Activated CD8-positive, alpha-beta memory T cell treated with anti-CD3 and anti-CD28 coated beads, Interleukin-2, amount 10 ng/mL, durations not matched to agents 7 days and 5 days (primary cell): ENCODE measurements around the gene ZNF302. TPM values are rescaled to one million over a fixed set of nuclear protein-coding genes. Genes with fewer than 3 reads are reported as not detected.
"Not testable (repeated sequence)": the region's sequence is repeated elsewhere in the genome, so short reads cannot be mapped to it uniquely, and the experiment has no call there.

Experiments used
- ATAC-seq: fragments of 150-1000 bp; cut with Tn5 transposase; one replicate; pipeline ENCODE4 v1.10.0; 2021; ENCODE audit warnings: moderate library complexity
- CTCF ChIA-PET: fragments of 350-600 bp; sonication (Branson Sonifier 250); formaldehyde crosslinking; loops from one replicate; lab custom pipeline; 2021; ENCODE audit warnings: antibody characterized with exemption; lab: Charles Lee
- DNase-seq: peaks from one replicate; pipeline ENCODE4 v3.0.0-alpha.2; 2020
- H3K27ac Mint-ChIP-seq: one replicate; pipeline ENCODE4 v1.8.0; 2021; ENCODE audit warnings: mild to moderate bottlenecking, mixed read lengths
- H3K27me3 Mint-ChIP-seq: one replicate; pipeline ENCODE4 v1.8.0; 2021; ENCODE audit warnings: mixed read lengths
- H3K36me3 Mint-ChIP-seq: one replicate; pipeline ENCODE4 v1.8.0; 2021; ENCODE audit warnings: mild to moderate bottlenecking, mixed read lengths
- H3K4me1 Mint-ChIP-seq: one replicate; pipeline ENCODE4 v1.8.0; 2021; ENCODE audit warnings: mixed read lengths
- H3K4me3 Mint-ChIP-seq: one replicate; pipeline ENCODE4 v1.8.0; 2021; ENCODE audit warnings: mild to moderate bottlenecking, moderate library complexity, mixed read lengths
- H3K9me3 Mint-ChIP-seq: one replicate; pipeline ENCODE4 v1.8.0; 2022; ENCODE audit warnings: low read depth, mixed read lengths
- total RNA-seq, 2 experiments: library from RNA; stranded (reverse); gene quantifications; one replicate each; pipeline ENCODE4 v1.2.3, GENCODE V29; 2021

The ZNF302 gene
- total RNA-seq, 2 experiments from 2014 or later, result 11.1 to 12.0 TPM

- CTCF ChIA-PET, result interaction anchor here (0.6 to 1.5 kb wide), 4 partner anchors 12 to 39 kb away, joined by 3 to 6 read pairs (median 4); no protein-coding TSS in a partner anchor
- ATAC-seq (no peak), DNase-seq (no peak)
- Mint-ChIP-seq H3K36me3 (peaks cover 56% of the 10 kb centered on the region), H3K27me3 (no peaks in the 10 kb centered on the region), H3K4me1 (peaks cover 34% of the 10 kb centered on the region), H3K27ac (peak overlapping the region; percentile 97), H3K9me3 (peaks cover 26% of the 10 kb centered on the region), H3K4me3 (peak overlapping the region; percentile 92)
These were observed 571 bp downstream of the ZNF302 start for GRCh38 chr19:34678085-34678412.

- peaks cover 34% of the 10 kb centered on the region for H3K4me1 Mint-ChIP-seq
- peaks cover 59% of the 10 kb centered on the region for H3K36me3 Mint-ChIP-seq
- peak overlapping the region; percentile 92 for H3K4me3 Mint-ChIP-seq
- CTCF ChIA-PET, result interaction anchor here (1.1 to 1.5 kb wide), 2 partner anchors 21 to 34 kb away, joined by 3 to 6 read pairs; no protein-coding TSS in a partner anchor
- ATAC-seq (no peak), DNase-seq (no peak)
- H3K27ac Mint-ChIP-seq, result peak overlapping the region; percentile 97
- peaks cover 27% of the 10 kb centered on the region for H3K9me3 Mint-ChIP-seq
- H3K27me3 Mint-ChIP-seq, result no peaks in the 10 kb centered on the region
These were observed 943 bp downstream of the ZNF302 start for GRCh38 chr19:34678421-34678820.

GRCh38 chr19:34681478-34681877, 4.0 kb downstream of the ZNF302 start:
- Mint-ChIP-seq H3K27me3 (no peaks in the 10 kb centered on the region), H3K9me3 (peaks cover 41% of the 10 kb centered on the region), H3K4me1 (peaks cover 25% of the 10 kb centered on the region), H3K4me3 (no peak overlapping the region), H3K36me3 (peaks cover 78% of the 10 kb centered on the region), H3K27ac (no peak overlapping the region)
- ATAC-seq, result no peak
- CTCF ChIA-PET, result no interaction called here
- no peak for DNase-seq

- ATAC-seq, H3K4me1 Mint-ChIP-seq, H3K27ac Mint-ChIP-seq, DNase-seq, CTCF ChIA-PET, H3K27me3 Mint-ChIP-seq, H3K4me3 Mint-ChIP-seq: not testable (repeated sequence)
- Mint-ChIP-seq H3K9me3 (peaks cover 42% of the 10 kb centered on the region), H3K36me3 (peaks cover 53% of the 10 kb centered on the region)
These were observed 7.8 kb downstream of the ZNF302 start for GRCh38 chr19:34685266-34685665.

DNA sequence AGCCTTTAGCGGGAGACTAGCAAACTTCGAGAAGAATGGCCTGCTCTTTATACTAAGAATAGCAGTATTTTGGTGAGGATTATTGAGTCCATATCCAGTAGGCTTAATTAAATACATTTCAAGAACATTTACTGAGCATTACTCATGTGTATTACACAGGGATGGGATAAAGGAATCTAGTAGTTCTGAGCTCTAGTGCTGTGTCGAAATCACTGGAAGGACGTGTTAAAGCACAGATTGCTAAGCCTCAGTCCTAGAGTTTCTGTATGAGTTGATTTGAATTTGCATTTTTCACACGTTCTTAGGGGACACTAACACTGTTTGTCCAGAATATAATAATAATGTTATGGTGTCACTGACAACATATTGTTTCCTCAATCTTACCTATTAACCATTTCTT, 9.0 kb downstream of the ZNF302 start:
- ATAC-seq (no peak), DNase-seq (no peak)
- CTCF ChIA-PET, result interaction anchor here (1.3 kb wide), 1 partner anchor 47 kb away, joined by 5 read pairs; no protein-coding TSS in a partner anchor
- Mint-ChIP-seq H3K4me1 (no peaks in the 10 kb centered on the region), H3K27ac (no peak overlapping the region), H3K27me3 (no peaks in the 10 kb centered on the region), H3K36me3 (peaks cover 43% of the 10 kb centered on the region), H3K4me3 (no peak overlapping the region), H3K9me3 (peaks cover 39% of the 10 kb centered on the region)

GRCh38 chr19:34687348-34687747, 9.9 kb downstream of the ZNF302 start:
- H3K9me3 Mint-ChIP-seq, result peaks cover 38% of the 10 kb centered on the region
- peaks cover 35% of the 10 kb centered on the region for H3K36me3 Mint-ChIP-seq

DNA sequence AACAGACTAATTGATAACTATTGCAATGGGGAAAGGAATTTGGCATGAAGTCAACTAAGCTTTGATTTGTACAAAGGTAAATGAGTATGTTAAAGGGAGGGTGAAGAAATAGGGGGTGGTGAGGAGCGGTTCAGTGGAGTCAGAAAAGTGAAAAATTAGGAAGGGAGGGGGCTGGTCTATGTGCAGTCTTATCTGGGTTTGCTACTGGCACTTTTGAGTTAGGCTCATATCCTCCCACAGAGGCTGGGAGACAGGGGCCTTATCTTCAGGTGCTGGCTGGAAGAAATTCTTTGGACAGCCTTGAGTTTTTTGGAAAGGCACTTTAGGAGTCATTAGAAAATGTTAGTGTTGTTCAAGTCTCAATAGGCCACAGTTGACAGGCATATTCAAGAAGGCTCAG, 11.1 kb downstream of the ZNF302 start:
- DNase-seq, result no peak
- Mint-ChIP-seq H3K36me3 (peaks cover 23% of the 10 kb centered on the region), H3K4me3 (no peak overlapping the region), H3K4me1 (no peaks in the 10 kb centered on the region), H3K27me3 (peaks cover 6% of the 10 kb centered on the region), H3K27ac (no peak overlapping the region), H3K9me3 (peaks cover 33% of the 10 kb centered on the region)
- CTCF ChIA-PET, result no interaction called here
- ATAC-seq, result no peak

More at GRCh38 chr19:34687348-34687747, 9.9 kb downstream of the ZNF302 start:
- CTCF ChIA-PET, result interaction anchor here (1.3 kb wide), 1 partner anchor 48 kb away, joined by 5 read pairs; no protein-coding TSS in a partner anchor
- DNase-seq (no peak), ATAC-seq (no peak)
- Mint-ChIP-seq H3K27me3 (peaks cover 2% of the 10 kb centered on the region), H3K4me1 (no peaks in the 10 kb centered on the region), H3K27ac (no peak overlapping the region), H3K4me3 (no peak overlapping the region)

- no peak overlapping the region for H3K27ac Mint-ChIP-seq
- peaks cover 9% of the 10 kb centered on the region for H3K27me3 Mint-ChIP-seq
- CTCF ChIA-PET, result interaction anchor here (1.0 kb wide), 1 partner anchor 13 kb away, joined by 3 read pairs; the partner anchor contains the start of genes SCGB2B2 and ZNF302
- ATAC-seq (no peak), DNase-seq (no peak)
- H3K4me3 Mint-ChIP-seq, result no peak overlapping the region
- no peaks in the 10 kb centered on the region for H3K4me1 Mint-ChIP-seq
- H3K9me3 Mint-ChIP-seq, result peaks cover 22% of the 10 kb centered on the region
- H3K36me3 Mint-ChIP-seq, result peaks cover 10% of the 10 kb centered on the region
These were observed 12.9 kb downstream of the ZNF302 start for GRCh38 chr19:34690372-34690771.

DNA sequence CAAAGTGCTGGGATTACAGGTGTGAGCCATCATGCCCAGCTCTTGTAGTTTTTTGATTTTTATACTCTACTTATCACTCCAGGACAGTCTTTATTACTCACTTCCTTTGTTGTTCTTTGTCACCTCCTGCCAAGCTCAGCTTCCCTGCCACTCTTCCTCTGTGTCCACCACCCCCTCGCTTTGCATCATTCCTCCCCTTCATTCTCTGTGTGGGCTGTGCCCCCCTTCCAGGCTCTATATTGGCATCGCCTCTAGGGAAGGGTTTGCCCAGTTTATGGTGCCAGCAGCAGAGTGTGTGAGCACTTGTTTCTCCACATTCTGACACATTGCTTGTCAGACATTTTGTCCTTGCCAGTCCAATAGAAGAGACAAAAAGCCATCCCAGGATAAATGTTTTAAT, 15.1 kb downstream of the ZNF302 start:
- peaks cover 7% of the 10 kb centered on the region for H3K9me3 Mint-ChIP-seq
- H3K27ac Mint-ChIP-seq, result no peak overlapping the region
- peaks cover 9% of the 10 kb centered on the region for H3K27me3 Mint-ChIP-seq
- no peak overlapping the region for H3K4me3 Mint-ChIP-seq
- no peaks in the 10 kb centered on the region for H3K4me1 Mint-ChIP-seq
- CTCF ChIA-PET, result no interaction called here
- no peaks in the 10 kb centered on the region for H3K36me3 Mint-ChIP-seq
- ATAC-seq (no peak), DNase-seq (no peak)

GRCh38 chr19:34707661-34708060, 30.2 kb downstream of the ZNF302 start:
- peaks cover 10% of the 10 kb centered on the region for H3K27me3 Mint-ChIP-seq
- CTCF ChIA-PET, result no interaction called here
- ATAC-seq, result no peak
- H3K4me3 Mint-ChIP-seq, result no peak overlapping the region
- peaks cover 5% of the 10 kb centered on the region for H3K9me3 Mint-ChIP-seq
- DNase-seq, result no peak
- H3K27ac Mint-ChIP-seq, result no peak overlapping the region
- no peaks in the 10 kb centered on the region for H3K36me3 Mint-ChIP-seq
- peaks cover 1% of the 10 kb centered on the region for H3K4me1 Mint-ChIP-seq

DNA sequence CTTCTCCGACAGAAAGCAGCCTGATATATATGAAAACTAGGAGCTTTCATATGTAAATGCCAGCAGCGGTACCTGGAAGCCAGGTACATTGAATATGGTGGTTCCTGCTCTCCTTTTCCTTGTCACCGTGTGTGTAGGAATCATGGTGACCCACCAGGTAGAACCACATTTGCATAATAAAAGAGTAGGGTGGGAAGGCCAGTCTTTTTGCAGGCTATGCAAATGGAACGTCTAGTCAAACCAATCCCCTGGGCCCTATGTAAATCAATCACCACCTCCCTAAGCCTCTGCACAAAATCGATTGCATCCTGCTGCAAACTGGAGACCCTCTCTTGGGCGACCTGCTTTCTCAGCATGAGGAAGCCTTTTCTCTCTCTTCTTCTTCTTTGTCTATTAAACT, 34.4 kb downstream of the ZNF302 start:
- Mint-ChIP-seq H3K4me3 (no peak overlapping the region), H3K27ac (no peak overlapping the region), H3K36me3 (peaks cover 10% of the 10 kb centered on the region), H3K27me3 (peaks cover 3% of the 10 kb centered on the region), H3K4me1 (peaks cover 1% of the 10 kb centered on the region), H3K9me3 (peaks cover 20% of the 10 kb centered on the region)
- no peak for ATAC-seq
- CTCF ChIA-PET, result interaction anchor here (1.0 to 4.6 kb wide), 3 partner anchors 33 to 72 kb away, joined by 4 to 37 read pairs (median 6); partner anchors contain the start of genes SCGB2B2 and ZNF302
- DNase-seq, result no peak

DNA sequence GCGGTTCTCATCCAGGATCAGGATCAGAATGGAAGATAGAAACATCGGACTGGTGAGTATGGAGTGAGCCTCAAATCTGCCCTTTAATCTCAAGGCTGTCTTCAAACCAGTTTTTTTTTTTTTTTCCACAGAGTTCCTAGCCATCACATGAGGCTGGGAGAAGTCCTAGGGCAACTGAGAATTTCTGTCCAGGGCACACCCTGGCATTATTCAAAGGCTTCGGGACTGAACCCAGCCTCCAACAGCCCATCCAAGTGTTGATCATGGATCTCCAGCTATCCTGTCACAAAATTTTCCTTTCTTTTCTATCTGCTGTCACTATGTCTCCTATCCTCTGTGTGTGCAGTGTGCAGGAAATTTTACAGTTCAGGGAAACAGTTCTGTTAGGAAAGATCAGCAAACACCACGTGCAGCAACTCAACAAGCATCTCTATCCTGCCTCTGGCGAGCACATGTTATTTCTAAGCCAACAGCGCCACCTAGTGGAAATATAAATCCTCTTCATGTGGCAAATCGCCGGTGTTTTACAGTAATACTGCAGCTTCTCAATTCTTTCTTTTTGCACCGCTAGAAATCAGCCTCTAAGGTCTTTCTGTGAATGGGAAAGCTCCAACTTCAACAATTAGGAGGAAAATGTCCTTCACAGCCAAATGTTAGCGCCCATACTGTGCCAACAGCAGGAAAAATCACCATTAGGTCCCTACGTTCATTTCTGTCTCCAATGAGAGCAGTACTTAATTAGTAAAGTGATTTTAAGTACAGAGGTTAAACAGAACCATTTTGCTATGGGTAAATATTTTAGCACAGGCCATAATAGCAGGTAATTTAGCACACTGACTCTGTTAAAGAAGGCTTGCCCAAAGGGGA, 35.1 kb downstream of the ZNF302 start:
- peaks cover 17% of the 10 kb centered on the region for H3K9me3 Mint-ChIP-seq
- H3K27me3 Mint-ChIP-seq, result peaks cover 9% of the 10 kb centered on the region
- CTCF ChIA-PET, result interaction anchor here (0.7 to 4.6 kb wide), 5 partner anchors 14 to 73 kb away, joined by 3 to 37 read pairs (median 4); partner anchors contain the start of genes SCGB2B2 and ZNF302
- H3K27ac Mint-ChIP-seq, result no peak overlapping the region
- peaks cover 10% of the 10 kb centered on the region for H3K36me3 Mint-ChIP-seq
- DNase-seq (peak; percentile 66), ATAC-seq (peak; percentile 53)
- H3K4me1 Mint-ChIP-seq, result peaks cover 1% of the 10 kb centered on the region
- no peak overlapping the region for H3K4me3 Mint-ChIP-seq

DNA sequence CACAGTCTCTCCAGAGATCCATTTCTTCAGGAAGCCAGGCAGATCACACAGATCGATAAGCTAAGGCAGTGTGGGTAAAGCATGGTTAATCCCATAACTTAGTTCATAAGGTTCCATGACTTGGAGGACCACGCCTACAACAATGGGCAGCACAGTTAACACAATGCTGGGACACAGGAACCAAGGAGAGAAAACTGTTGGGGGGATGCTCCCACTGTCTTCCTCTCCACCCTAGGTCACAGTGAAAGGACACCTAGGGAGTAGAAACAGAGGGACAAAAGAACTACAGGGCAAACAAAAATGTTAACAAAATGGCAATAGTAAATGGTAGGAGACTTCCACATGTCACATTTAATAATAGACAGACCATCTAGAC, 35.8 kb downstream of the ZNF302 start:
- Mint-ChIP-seq H3K4me3 (no peak overlapping the region), H3K27ac (no peak overlapping the region), H3K36me3 (peaks cover 10% of the 10 kb centered on the region), H3K4me1 (peaks cover 1% of the 10 kb centered on the region), H3K9me3 (peaks cover 17% of the 10 kb centered on the region), H3K27me3 (peaks cover 9% of the 10 kb centered on the region)
- no peak for DNase-seq
- ATAC-seq, result no peak
- CTCF ChIA-PET, result interaction anchor here (0.7 to 4.6 kb wide), 4 partner anchors 13 to 74 kb away, joined by 3 to 37 read pairs (median 4); partner anchors contain the start of genes SCGB2B2 and ZNF302
